Natural killer cell (primary cell): ENCODE data around the gene EPS8L2. TPM values are rescaled to one million over a fixed set of nuclear protein-coding genes. Genes with fewer than 3 reads are reported as not detected.

Experiments used
- ATAC-seq, 3 donors: fragments of 150-1000 bp in 2 of 3; fragments of 200-7000 bp in 1 of 3; cut with Tn5 transposase; 1 replicate in 1 of 3; 2 replicates in 2 of 3; pipeline ENCODE4 v1.10.0; 2021; ENCODE audit warnings: mild to moderate bottlenecking in 2 of 3, moderate library complexity in 2 of 3
- DNase-seq, 2 donors: peaks; one replicate each; pipeline versions ENCODE4 v3.0.0 to v3.0.0-alpha.2; 2013 to 2021; ENCODE audit warnings: mixed read lengths in 1 of 2
- H3K27ac ChIP-seq: one replicate; pipeline ENCODE4 v1.5.1; 2013; ENCODE audit warnings: mild to moderate bottlenecking, low read length
- H3K27me3 ChIP-seq: one replicate; pipeline ENCODE4 v1.6.1; 2013; ENCODE audit warnings: low read length; ENCODE audit not compliant: control insufficient read depth, insufficient read depth
- H3K36me3 ChIP-seq: one replicate; pipeline ENCODE4 v1.6.1; 2013; ENCODE audit warnings: low read length; ENCODE audit not compliant: control insufficient read depth, insufficient read depth
- H3K4me1 ChIP-seq: one replicate; pipeline ENCODE4 v1.6.1; 2013; ENCODE audit warnings: low read length; ENCODE audit not compliant: control insufficient read depth, insufficient read depth
- H3K4me3 ChIP-seq: one replicate; pipeline ENCODE4 v1.5.1; 2013; ENCODE audit warnings: low read length
- H3K9me3 ChIP-seq: one replicate; pipeline ENCODE4 v1.6.1; 2013; ENCODE audit warnings: low read length; ENCODE audit not compliant: control insufficient read depth, insufficient read depth
- H3K27ac Mint-ChIP-seq, 2 donors: one replicate each; pipeline ENCODE4 v1.8.0; 2022; ENCODE audit warnings: mild to moderate bottlenecking in 2 of 2, mixed read lengths in 2 of 2, moderate library complexity in 1 of 2
- H3K27me3 Mint-ChIP-seq, 2 donors: one replicate each; pipeline ENCODE4 v1.8.0; 2022; ENCODE audit warnings: low read depth in 2 of 2, mixed read lengths in 2 of 2
- H3K36me3 Mint-ChIP-seq: one replicate; pipeline ENCODE4 v1.8.0; 2022; ENCODE audit warnings: mixed read lengths
- H3K4me1 Mint-ChIP-seq, 2 donors: one replicate each; pipeline ENCODE4 v1.8.0; 2022; ENCODE audit warnings: mixed read lengths in 2 of 2
- H3K4me3 Mint-ChIP-seq: one replicate; pipeline ENCODE4 v1.8.0; 2022; ENCODE audit warnings: mild to moderate bottlenecking, moderate library complexity, mixed read lengths
- H3K9me3 Mint-ChIP-seq, 2 donors: one replicate each; pipeline ENCODE4 v1.8.0; 2022; ENCODE audit warnings: mixed read lengths in 2 of 2
- WGBS: methylation state at CpG from one replicate; pipeline ENCODE4 v1.1.7; 2013; ENCODE audit warnings: missing lambda C conversion rate; ENCODE audit not compliant: insufficient coverage; 5-methylcytosine and 5-hydroxymethylcytosine counted together
- intact Hi-C: fragments of 100-400 bp; cut with micrococcal nuclease; formaldehyde crosslinking; loops from one replicate; pipeline ENCODE4 v1.14.2; 2022
- total RNA-seq, 4 donors: library from RNA; stranded (reverse); fragments of 120-200 nt in 1 of 4; gene quantifications; one replicate each; pipeline versions ENCODE4 v1.2.3 to v1.2.4, GENCODE V29; 2013 to 2022
- TF ChIP-seq, protein P1 (sequence below): fragments of 200-600 bp; IDR thresholded peaks from one replicate; pipeline ENCODE4 v1.8.0; 2022; ENCODE audit warnings: antibody characterized with exemption

Gene EPS8L2
- total RNA-seq, 3 donors from 2014 or later (not counting 1 experiment from before 2014, with no cell fraction given), result 6.9 to 10.9 (median 9.3) TPM

DNA sequence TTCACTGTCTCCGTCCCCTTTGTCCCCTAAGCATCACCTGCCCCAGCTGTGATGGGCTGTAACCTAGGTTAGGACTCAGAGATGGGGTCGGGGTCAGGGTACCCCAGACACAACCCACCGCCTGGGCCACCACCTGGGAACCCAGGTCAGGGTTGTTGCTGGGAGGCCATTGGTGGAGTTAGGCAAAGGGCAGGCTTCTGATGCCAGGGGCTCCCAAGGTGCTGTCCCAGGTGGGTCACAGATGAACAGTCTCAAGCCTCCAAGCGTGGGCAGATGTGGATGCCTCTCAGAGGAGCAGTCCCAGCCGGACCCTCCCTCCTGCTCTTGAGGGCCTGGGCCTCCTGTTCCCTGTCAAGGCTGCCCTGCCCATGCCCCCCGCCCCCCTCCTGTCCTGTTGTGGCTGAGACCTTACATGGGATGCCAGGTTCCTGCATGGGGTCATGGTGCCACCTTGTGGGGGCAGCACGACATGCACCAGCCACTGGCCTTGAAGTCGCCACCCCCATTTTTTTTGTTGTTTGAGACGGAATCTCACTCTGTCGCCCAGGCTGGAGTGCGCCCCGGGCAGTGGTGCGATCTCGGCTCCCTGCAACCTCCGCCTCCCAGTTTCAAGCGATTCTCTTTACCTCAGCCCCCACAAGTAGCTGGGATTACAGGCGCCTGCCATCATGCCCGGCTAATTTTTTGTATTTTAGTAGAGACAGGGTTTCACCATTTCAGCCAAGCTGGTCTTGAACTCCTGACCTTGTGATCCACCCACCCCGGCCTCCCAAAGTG is 59.2 kb downstream of the EPS8L2 start:
- H3K9me3 Mint-ChIP-seq, result no peaks in the 10 kb centered on the region
- WGBS, result 77% methylated on average over 19 of the region's 19 CpGs
- intact Hi-C loops, result no loop called here

DNA sequence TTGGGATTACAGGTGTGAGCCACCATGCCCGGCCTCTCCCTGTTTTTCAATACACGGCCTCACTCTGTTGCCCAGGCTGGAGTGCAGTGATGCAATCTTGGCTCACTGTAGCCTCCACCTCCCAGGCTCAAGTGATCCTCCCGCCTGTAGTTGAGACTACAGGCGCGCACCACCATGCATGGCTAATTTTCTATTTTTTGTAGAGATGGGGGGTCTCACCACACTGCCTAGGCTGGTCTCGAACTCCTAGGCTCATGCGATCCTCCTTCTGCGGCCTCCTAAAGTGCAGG is 59.7 kb downstream of the EPS8L2 start:
- intact Hi-C loops, result no loop called here
- TF ChIP-seq, protein P1, sequence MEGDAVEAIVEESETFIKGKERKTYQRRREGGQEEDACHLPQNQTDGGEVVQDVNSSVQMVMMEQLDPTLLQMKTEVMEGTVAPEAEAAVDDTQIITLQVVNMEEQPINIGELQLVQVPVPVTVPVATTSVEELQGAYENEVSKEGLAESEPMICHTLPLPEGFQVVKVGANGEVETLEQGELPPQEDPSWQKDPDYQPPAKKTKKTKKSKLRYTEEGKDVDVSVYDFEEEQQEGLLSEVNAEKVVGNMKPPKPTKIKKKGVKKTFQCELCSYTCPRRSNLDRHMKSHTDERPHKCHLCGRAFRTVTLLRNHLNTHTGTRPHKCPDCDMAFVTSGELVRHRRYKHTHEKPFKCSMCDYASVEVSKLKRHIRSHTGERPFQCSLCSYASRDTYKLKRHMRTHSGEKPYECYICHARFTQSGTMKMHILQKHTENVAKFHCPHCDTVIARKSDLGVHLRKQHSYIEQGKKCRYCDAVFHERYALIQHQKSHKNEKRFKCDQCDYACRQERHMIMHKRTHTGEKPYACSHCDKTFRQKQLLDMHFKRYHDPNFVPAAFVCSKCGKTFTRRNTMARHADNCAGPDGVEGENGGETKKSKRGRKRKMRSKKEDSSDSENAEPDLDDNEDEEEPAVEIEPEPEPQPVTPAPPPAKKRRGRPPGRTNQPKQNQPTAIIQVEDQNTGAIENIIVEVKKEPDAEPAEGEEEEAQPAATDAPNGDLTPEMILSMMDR, result no peak
- H3K36me3 ChIP-seq, result peaks cover 37% of the 10 kb centered on the region
- Mint-ChIP-seq H3K27me3 (no peaks in the 10 kb centered on the region), H3K27ac (no peak overlapping the region), H3K36me3 (no peaks in the 10 kb centered on the region), H3K9me3 (no peaks in the 10 kb centered on the region), H3K4me1 (no peaks in the 10 kb centered on the region), H3K4me3 (no peak overlapping the region)
- 99% methylated on average over 7 of the region's 8 CpGs for WGBS
- ATAC-seq (no peak), DNase-seq (no peak)
- no peaks in the 10 kb centered on the region for H3K27me3 ChIP-seq
- no peaks in the 10 kb centered on the region for H3K9me3 ChIP-seq
- H3K4me3 ChIP-seq, result no peak overlapping the region
- no peaks in the 10 kb centered on the region for H3K4me1 ChIP-seq
- no peak overlapping the region for H3K27ac ChIP-seq

More for the DNA sequence above, 59.2 kb downstream of the EPS8L2 start:
- H3K4me1 Mint-ChIP-seq, result no peaks in the 10 kb centered on the region
- no peak overlapping the region for H3K27ac Mint-ChIP-seq
- no peak overlapping the region for H3K4me3 Mint-ChIP-seq
- Histone ChIP-seq H3K4me1 (no peaks in the 10 kb centered on the region), H3K4me3 (no peak overlapping the region), H3K27ac (no peak overlapping the region), H3K9me3 (no peaks in the 10 kb centered on the region), H3K27me3 (no peaks in the 10 kb centered on the region), H3K36me3 (peaks cover 37% of the 10 kb centered on the region)
- TF ChIP-seq, protein P1, result peak; percentile 43
- no peaks in the 10 kb centered on the region for H3K27me3 Mint-ChIP-seq
- ATAC-seq, result peak; percentile 85 to 97 (median 87)
- peak; percentile 54 to 82 for DNase-seq
- no peaks in the 10 kb centered on the region for H3K36me3 Mint-ChIP-seq

DNA sequence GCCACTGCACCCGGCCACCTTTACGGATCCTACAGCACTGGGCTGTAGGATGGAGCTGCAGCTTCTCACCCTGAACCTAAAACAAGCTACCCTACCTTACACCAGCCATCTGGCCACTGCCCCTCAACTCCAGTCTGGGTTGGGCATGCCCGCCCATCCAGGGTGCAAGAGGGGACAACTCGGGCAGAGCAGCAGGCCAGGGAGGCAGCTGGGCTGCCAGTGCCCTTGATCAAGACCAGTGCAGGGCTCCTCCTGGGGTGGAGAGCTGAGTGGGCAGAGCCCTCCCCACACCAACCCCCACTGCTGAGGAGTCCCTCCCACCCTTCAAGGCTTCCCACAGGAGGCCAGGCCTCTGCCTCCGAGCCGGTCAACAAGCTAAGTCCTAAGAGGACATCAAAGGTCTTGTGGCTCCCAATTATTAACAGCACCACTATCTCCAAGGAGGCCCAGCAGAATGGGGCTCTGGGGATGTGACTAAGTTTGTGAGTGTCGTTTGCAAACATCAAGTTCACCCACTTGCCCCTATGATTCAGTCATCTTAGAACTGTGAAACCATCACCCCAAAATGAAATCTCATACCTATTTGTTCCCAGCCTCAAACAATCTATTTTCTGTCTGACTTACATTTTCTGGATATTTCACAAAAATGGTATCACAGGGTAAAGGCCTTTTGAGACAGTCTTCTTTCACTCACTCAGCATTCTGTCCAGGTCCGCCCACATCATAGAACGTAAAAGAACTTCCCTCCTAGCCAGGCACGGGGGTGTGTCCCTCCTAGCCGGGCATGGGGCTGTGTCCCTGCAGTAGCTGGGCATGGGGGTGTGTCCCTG is 60.3 kb downstream of the EPS8L2 start:
- no peaks in the 10 kb centered on the region for H3K9me3 ChIP-seq
- intact Hi-C loops, result no loop called here
- TF ChIP-seq, protein P1, result no peak
- H3K27ac ChIP-seq, result no peak overlapping the region
- DNase-seq (peak in 1 of 2 donors; percentile 3), ATAC-seq (no peak)
- no peak overlapping the region for H3K4me3 Mint-ChIP-seq
- H3K4me1 ChIP-seq, result no peaks in the 10 kb centered on the region
- no peaks in the 10 kb centered on the region for H3K27me3 ChIP-seq
- peaks cover 36% of the 10 kb centered on the region for H3K36me3 ChIP-seq
- no peak overlapping the region for H3K27ac Mint-ChIP-seq
- WGBS, result 89% methylated on average over 10 of the region's 11 CpGs
- no peaks in the 10 kb centered on the region for H3K4me1 Mint-ChIP-seq
- no peak overlapping the region for H3K4me3 ChIP-seq
- no peaks in the 10 kb centered on the region for H3K27me3 Mint-ChIP-seq
- no peaks in the 10 kb centered on the region for H3K36me3 Mint-ChIP-seq
- no peaks in the 10 kb centered on the region for H3K9me3 Mint-ChIP-seq
